ENCODE data around the gene CTNNA3. TPM values are rescaled to one million over a fixed set of nuclear protein-coding genes. Genes with fewer than 3 reads are reported as not detected.

The CTNNA3 gene
- total RNA-seq, 1 donor from 2014 or later = 159 TPM

- no peak overlapping the region for H3K4me3 ChIP-seq
- H3K9me3 ChIP-seq (replicated peaks) = no peaks in the 10 kb centered on the region
- no peaks in the 10 kb centered on the region for H3K27me3 ChIP-seq (ENCODE audit: low read depth)
- TF ChIP-seq, protein P1, sequence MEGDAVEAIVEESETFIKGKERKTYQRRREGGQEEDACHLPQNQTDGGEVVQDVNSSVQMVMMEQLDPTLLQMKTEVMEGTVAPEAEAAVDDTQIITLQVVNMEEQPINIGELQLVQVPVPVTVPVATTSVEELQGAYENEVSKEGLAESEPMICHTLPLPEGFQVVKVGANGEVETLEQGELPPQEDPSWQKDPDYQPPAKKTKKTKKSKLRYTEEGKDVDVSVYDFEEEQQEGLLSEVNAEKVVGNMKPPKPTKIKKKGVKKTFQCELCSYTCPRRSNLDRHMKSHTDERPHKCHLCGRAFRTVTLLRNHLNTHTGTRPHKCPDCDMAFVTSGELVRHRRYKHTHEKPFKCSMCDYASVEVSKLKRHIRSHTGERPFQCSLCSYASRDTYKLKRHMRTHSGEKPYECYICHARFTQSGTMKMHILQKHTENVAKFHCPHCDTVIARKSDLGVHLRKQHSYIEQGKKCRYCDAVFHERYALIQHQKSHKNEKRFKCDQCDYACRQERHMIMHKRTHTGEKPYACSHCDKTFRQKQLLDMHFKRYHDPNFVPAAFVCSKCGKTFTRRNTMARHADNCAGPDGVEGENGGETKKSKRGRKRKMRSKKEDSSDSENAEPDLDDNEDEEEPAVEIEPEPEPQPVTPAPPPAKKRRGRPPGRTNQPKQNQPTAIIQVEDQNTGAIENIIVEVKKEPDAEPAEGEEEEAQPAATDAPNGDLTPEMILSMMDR (IDR thresholded peaks at IDR 0.05; ENCODE audit: borderline replicate concordance) = no peak
- intact Hi-C loops (cut with micrococcal nuclease) = no loop called here
- peak overlapping the region; percentile 58 for H3K27ac ChIP-seq (replicated peaks)
- H3K4me1 ChIP-seq = peaks cover 44% of the 10 kb centered on the region
- H3K36me3 ChIP-seq = no peaks in the 10 kb centered on the region
- DNase-seq = no peak
These were observed 813.7 kb downstream of the CTNNA3 start for GRCh38 chr10:66882271-66882670.

- DNase-seq = no peak
- TF ChIP-seq, protein P1 (IDR thresholded peaks at IDR 0.05; ENCODE audit: borderline replicate concordance) = no peak
- Histone ChIP-seq H3K4me1 (peaks cover 49% of the 10 kb centered on the region), H3K36me3 (no peaks in the 10 kb centered on the region), H3K4me3 (no peak overlapping the region), H3K27me3 (ENCODE audit: low read depth) (no peaks in the 10 kb centered on the region), H3K9me3 (replicated peaks) (no peaks in the 10 kb centered on the region), H3K27ac (replicated peaks) (peak overlapping the region; percentile 58)
- intact Hi-C loops (cut with micrococcal nuclease) = no loop called here
These were observed 814.2 kb downstream of the CTNNA3 start for GRCh38 chr10:66881814-66882213.

DNA sequence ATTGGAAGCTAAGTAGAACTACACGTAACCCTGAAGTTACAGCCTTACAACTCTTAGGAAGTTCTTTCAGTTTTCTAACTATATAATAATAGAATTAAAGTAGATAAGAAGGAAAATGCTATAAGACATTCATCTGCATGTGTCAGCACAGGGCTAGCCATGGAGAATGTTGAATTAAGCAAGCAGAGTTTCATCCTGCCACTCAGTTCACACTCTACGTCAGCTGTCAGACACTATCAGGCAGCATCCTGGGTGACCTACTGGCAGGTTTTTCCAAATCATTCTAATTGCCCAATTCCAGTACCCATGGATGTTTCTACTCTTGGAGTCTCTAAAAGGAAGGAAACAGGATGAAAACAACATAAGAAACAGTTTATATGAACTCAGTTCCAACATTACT, 815.2 kb downstream of the CTNNA3 start:
- TF ChIP-seq, protein P1 (IDR thresholded peaks at IDR 0.05; ENCODE audit: borderline replicate concordance) = no peak
- H3K4me3 ChIP-seq = no peak overlapping the region
- intact Hi-C loops (cut with micrococcal nuclease) = no loop called here
- peaks cover 51% of the 10 kb centered on the region for H3K4me1 ChIP-seq
- peak overlapping the region; percentile 58 for H3K27ac ChIP-seq (replicated peaks)
- no peaks in the 10 kb centered on the region for H3K27me3 ChIP-seq (ENCODE audit: low read depth)
- no peaks in the 10 kb centered on the region for H3K36me3 ChIP-seq
- DNase-seq = no peak
- no peaks in the 10 kb centered on the region for H3K9me3 ChIP-seq (replicated peaks)

DNA sequence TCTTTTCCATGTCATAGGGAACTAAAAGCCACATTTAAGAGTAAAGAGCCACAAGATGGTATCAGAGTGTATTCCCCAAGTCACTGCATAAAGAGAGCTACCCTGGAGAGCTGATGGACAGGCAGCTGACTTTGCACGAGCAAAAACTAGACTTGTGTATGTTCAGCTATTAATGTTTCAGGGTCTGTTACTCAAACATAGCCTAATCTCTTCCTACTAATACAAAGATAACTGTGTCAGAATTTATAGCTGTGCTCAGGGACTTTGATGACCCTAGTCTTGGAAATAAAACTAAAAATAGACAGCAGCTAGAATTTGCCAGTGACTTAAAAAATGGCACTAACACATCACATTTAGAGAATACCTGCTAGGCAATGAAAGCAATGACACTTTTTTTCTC, 815.7 kb downstream of the CTNNA3 start:
- Histone ChIP-seq H3K36me3 (no peaks in the 10 kb centered on the region), H3K4me3 (no peak overlapping the region), H3K9me3 (replicated peaks) (no peaks in the 10 kb centered on the region), H3K27me3 (ENCODE audit: low read depth) (no peaks in the 10 kb centered on the region), H3K27ac (replicated peaks) (peak overlapping the region; percentile 58), H3K4me1 (peaks cover 54% of the 10 kb centered on the region)
- no peak for DNase-seq
- intact Hi-C loops (cut with micrococcal nuclease) = no loop called here
- TF ChIP-seq, protein P1 (IDR thresholded peaks at IDR 0.05; ENCODE audit: borderline replicate concordance) = no peak

DNA sequence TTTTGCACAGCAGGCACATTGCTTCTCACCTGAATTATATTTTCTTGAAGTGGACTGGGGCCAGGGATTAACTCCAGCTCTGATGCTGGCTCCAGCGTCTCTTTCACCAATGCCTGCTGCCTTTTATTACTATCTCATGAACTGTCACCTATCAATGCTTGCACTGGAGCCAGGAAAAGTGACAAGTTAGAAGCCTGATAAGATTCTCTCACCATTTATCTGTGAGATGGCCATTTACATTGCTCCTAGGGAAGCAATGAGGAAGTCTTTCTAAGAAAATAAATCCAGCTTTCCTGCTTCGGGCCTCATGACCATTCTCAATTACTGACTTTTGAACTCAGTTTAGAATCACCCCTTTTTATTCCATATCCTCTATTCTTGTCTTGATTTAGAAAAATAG, 818.6 kb downstream of the CTNNA3 start:
- no peak for DNase-seq
- Histone ChIP-seq H3K27ac (replicated peaks) (no peak overlapping the region), H3K9me3 (replicated peaks) (no peaks in the 10 kb centered on the region), H3K4me1 (peaks cover 45% of the 10 kb centered on the region), H3K4me3 (no peak overlapping the region), H3K27me3 (ENCODE audit: low read depth) (no peaks in the 10 kb centered on the region), H3K36me3 (no peaks in the 10 kb centered on the region)
- TF ChIP-seq, protein P1 (IDR thresholded peaks at IDR 0.05; ENCODE audit: borderline replicate concordance) = no peak
- intact Hi-C loops (cut with micrococcal nuclease) = no loop called here

DNA sequence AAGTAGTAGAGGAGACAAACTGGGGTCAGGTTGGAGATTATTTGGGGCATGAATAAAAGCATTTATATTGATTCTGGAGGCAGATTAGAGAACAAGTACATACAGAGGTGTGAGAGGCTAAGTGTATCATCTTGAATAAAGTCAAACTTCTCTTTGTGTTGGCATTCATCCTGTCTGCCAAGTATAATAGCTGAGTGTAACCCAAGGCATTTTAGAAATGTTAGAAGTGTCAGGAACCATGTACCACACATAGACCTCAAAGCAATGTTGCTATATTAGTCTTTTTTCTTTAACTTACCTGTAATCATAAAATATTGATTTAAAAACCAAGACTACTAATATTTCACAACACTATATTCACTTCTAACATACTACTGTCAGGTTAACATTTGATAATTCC, 826.4 kb downstream of the CTNNA3 start:
- Histone ChIP-seq H3K27ac (replicated peaks) (no peak overlapping the region), H3K27me3 (ENCODE audit: low read depth) (no peaks in the 10 kb centered on the region), H3K36me3 (no peaks in the 10 kb centered on the region), H3K4me1 (no peaks in the 10 kb centered on the region), H3K4me3 (no peak overlapping the region), H3K9me3 (replicated peaks) (no peaks in the 10 kb centered on the region)
- intact Hi-C loops (cut with micrococcal nuclease) = no loop called here
- no peak for DNase-seq
- TF ChIP-seq, protein P1 (IDR thresholded peaks at IDR 0.05; ENCODE audit: borderline replicate concordance) = no peak
